GM08714 (cell line): ENCODE data around the gene KCNE1.
"Not testable (repeated sequence)": the region's sequence is repeated elsewhere in the genome, so short reads cannot be mapped to it uniquely, and the experiment has no call there.

Experiments
- H3K4me3 ChIP-seq: fragments of 200-500 bp; sonication (Bioruptor generic); 2 replicates; pipeline ENCODE4 v1.5.1; 2014; ENCODE audit warnings: mild to moderate bottlenecking, low read length, inconsistent platforms

KCNE1 gene

DNA sequence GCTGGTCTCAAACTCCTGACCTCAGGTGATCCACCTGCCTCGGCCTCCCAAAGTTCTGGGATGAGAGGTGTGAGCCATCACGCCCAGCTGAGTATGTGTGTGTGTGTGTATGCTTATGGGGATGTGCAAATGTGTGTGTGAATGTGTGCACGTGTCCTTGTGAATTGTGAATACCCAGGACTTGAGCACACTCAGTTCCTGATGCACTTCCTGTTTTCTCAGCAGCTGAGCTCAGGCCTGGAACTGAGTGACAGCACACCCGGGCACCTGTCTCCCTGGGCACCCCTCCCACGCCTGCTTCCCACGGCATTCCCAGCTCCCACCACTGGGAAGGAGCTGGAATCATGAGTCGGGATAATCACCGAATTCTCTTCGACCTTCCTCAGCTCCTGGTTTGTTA, 104.7 kb downstream of the KCNE1 start:
- H3K4me3 ChIP-seq: not testable (repeated sequence)

GRCh38 chr21:34406676-34407075, 105.3 kb downstream of the KCNE1 start:
- H3K4me3 ChIP-seq: not testable (repeated sequence)

DNA sequence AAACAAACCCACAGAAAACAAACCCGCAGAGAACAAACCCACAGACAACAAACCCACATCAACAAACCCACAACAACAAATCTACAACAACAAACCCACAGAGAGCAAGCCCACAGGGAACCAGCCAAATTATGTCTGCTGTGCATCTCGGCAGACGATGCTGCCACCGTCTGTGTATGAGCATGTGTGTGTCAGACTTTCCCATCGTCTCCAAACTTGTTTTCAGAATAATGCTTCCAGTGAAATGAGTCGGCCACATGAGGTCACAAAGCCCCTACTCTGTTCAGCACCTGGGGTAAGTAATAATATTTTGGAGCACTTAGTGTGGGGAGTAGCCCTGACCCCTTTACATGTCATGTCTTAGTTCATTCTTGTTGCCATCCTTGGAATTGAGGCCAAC, 105.9 kb downstream of the KCNE1 start:
- not testable (repeated sequence) for H3K4me3 ChIP-seq

DNA sequence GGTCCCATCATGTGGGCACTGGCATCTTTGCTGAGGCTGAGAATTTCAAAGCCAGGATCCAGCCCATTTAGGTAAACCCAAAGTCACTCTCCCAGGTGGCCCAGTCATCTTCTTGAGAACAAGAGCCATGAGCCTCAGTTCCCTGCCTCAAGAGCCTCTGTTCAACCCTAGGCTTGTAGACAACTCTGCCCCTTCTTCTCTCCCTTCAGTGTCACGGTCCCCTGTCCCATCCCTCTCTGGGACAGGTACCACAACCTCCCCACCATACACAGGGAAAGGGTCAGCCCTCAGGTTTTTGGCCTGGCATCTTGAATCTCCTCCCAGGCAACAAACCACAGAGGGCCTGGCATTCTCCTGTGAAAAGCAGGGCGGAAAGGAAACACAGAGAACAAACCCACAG, 106.3 kb downstream of the KCNE1 start:
- not testable (repeated sequence) for H3K4me3 ChIP-seq

GRCh38 chr21:34404742-34405141, 107.3 kb downstream of the KCNE1 start:
- H3K4me3 ChIP-seq: not testable (repeated sequence)

- H3K4me3 ChIP-seq: not testable (repeated sequence)
These were observed 111.5 kb downstream of the KCNE1 start for GRCh38 chr21:34400522-34400921.
